ENCODE measurements around the gene PTPRF.

The PTPRF gene

GRCh38 chr1:43604192-43604591 is 73.5 kb downstream of the PTPRF start:
- Histone ChIP-seq H2BK120ac (ENCODE audit: insufficient read depth, low read length, poor library complexity) (no peak overlapping the region), H3K23ac (ENCODE audit: low read length) (no peak overlapping the region), H3K4me2 (ENCODE audit: low read length) (no peak overlapping the region), H3K27ac (ENCODE audit: low read depth, low read length) (no peak overlapping the region), H3K36me3 (ENCODE audit: control insufficient read depth in 1 of 2, insufficient read depth in 2 of 2, low read length in 2 of 2) (peaks cover 98 to 100% of the 10 kb centered on the region in 2 experiments), H2AFZ (ENCODE audit: insufficient read depth, low read length, poor library complexity) (no peak overlapping the region), H4K91ac (ENCODE audit: low read depth, low read length) (no peak overlapping the region), H3K4ac (ENCODE audit: low read depth, low read length) (no peak overlapping the region), H4K12ac (ENCODE audit: low read depth, low read length) (no peak overlapping the region), H3K27me3 (ENCODE audit: insufficient read depth, low read length) (no peaks in the 10 kb centered on the region), H2AK5ac (ENCODE audit: low read length) (no peak overlapping the region), H3K9ac (ENCODE audit: low read length) (no peak overlapping the region), H3K4me3 (ENCODE audit: low read depth, low read length) (no peak overlapping the region), H2BK5ac (ENCODE audit: low read depth, low read length, poor library complexity) (no peak overlapping the region), H4K8ac (ENCODE audit: low read depth, low read length) (no peak overlapping the region), H3K9me3 (ENCODE audit: insufficient read depth, low read depth, low read length) (peaks cover 3% of the 10 kb centered on the region), H3K4me1 (ENCODE audit: control insufficient read depth in 1 of 2, insufficient read depth in 2 of 2, low read length in 2 of 2) (peaks cover 0 to 2% of the 10 kb centered on the region in 2 experiments), H3K14ac (ENCODE audit: low read length) (no peak overlapping the region), H3K18ac (ENCODE audit: low read length) (no peak overlapping the region), H2BK12ac (ENCODE audit: low read length) (no peak overlapping the region), H3K79me1 (ENCODE audit: low read length) (no peaks in the 10 kb centered on the region), H3K79me2 (ENCODE audit: control insufficient read depth, insufficient read depth, low read length, poor library complexity) (no peaks in the 10 kb centered on the region)
- WGBS (ENCODE audit: extremely low coverage, insufficient coverage, insufficient read length) = no CpG with 5 or more reads among the region's 5 CpGs
- DNase-seq = no peak

- Histone ChIP-seq H3K79me2 (ENCODE audit: control insufficient read depth, insufficient read depth, low read length, poor library complexity) (no peaks in the 10 kb centered on the region), H4K91ac (ENCODE audit: low read depth, low read length) (no peak overlapping the region), H3K14ac (ENCODE audit: low read length) (no peak overlapping the region), H3K27me3 (ENCODE audit: insufficient read depth, low read length) (no peaks in the 10 kb centered on the region), H2BK5ac (ENCODE audit: low read depth, low read length, poor library complexity) (no peak overlapping the region), H3K4me3 (ENCODE audit: low read depth, low read length) (no peak overlapping the region), H4K12ac (ENCODE audit: low read depth, low read length) (no peak overlapping the region), H3K79me1 (ENCODE audit: low read length) (no peaks in the 10 kb centered on the region), H3K27ac (ENCODE audit: low read depth, low read length) (no peak overlapping the region), H3K18ac (ENCODE audit: low read length) (no peak overlapping the region), H4K8ac (ENCODE audit: low read depth, low read length) (no peak overlapping the region), H2AK5ac (ENCODE audit: low read length) (no peak overlapping the region), H3K9me3 (ENCODE audit: insufficient read depth, low read depth, low read length) (peaks cover 3% of the 10 kb centered on the region), H3K36me3 (ENCODE audit: control insufficient read depth in 1 of 2, insufficient read depth in 2 of 2, low read length in 2 of 2) (peaks cover 98 to 100% of the 10 kb centered on the region in 2 experiments), H2BK120ac (ENCODE audit: insufficient read depth, low read length, poor library complexity) (no peak overlapping the region), H3K23ac (ENCODE audit: low read length) (no peak overlapping the region), H3K9ac (ENCODE audit: low read length) (no peak overlapping the region), H3K4ac (ENCODE audit: low read depth, low read length) (no peak overlapping the region), H2AFZ (ENCODE audit: insufficient read depth, low read length, poor library complexity) (no peak overlapping the region), H3K4me1 (ENCODE audit: control insufficient read depth in 1 of 2, insufficient read depth in 2 of 2, low read length in 2 of 2) (peaks cover 0 to 2% of the 10 kb centered on the region in 2 experiments), H2BK12ac (ENCODE audit: low read length) (no peak overlapping the region), H3K4me2 (ENCODE audit: low read length) (no peak overlapping the region)
- DNase-seq = no peak
- WGBS (ENCODE audit: extremely low coverage, insufficient coverage, insufficient read length) = no CpG with 5 or more reads among the region's 18 CpGs
Measured at GRCh38 chr1:43605157-43605556, 74.5 kb downstream of the PTPRF start.

GRCh38 chr1:43605766-43606165 is 75.1 kb downstream of the PTPRF start:
- no peak overlapping the region for H2AFZ ChIP-seq (ENCODE audit: insufficient read depth, low read length, poor library complexity)
- no peaks in the 10 kb centered on the region for H3K79me2 ChIP-seq (ENCODE audit: control insufficient read depth, insufficient read depth, low read length, poor library complexity)
- H3K27ac ChIP-seq (ENCODE audit: low read depth, low read length) = no peak overlapping the region
- H2BK120ac ChIP-seq (ENCODE audit: insufficient read depth, low read length, poor library complexity) = no peak overlapping the region
- no peak overlapping the region for H3K4me2 ChIP-seq (ENCODE audit: low read length)
- H2BK5ac ChIP-seq (ENCODE audit: low read depth, low read length, poor library complexity) = no peak overlapping the region
- H3K27me3 ChIP-seq (ENCODE audit: insufficient read depth, low read length) = no peaks in the 10 kb centered on the region
- H3K9me3 ChIP-seq (ENCODE audit: insufficient read depth, low read depth, low read length) = peaks cover 3% of the 10 kb centered on the region
- no peaks in the 10 kb centered on the region for H3K79me1 ChIP-seq (ENCODE audit: low read length)
- peaks cover 94 to 99% of the 10 kb centered on the region in 2 experiments for H3K36me3 ChIP-seq (ENCODE audit: control insufficient read depth in 1 of 2, insufficient read depth in 2 of 2, low read length in 2 of 2)
- peaks cover 0 to 2% of the 10 kb centered on the region in 2 experiments for H3K4me1 ChIP-seq (ENCODE audit: control insufficient read depth in 1 of 2, insufficient read depth in 2 of 2, low read length in 2 of 2)
- H4K8ac ChIP-seq (ENCODE audit: low read depth, low read length) = no peak overlapping the region
- H3K4me3 ChIP-seq (ENCODE audit: low read depth, low read length) = no peak overlapping the region
- no peak overlapping the region for H3K14ac ChIP-seq (ENCODE audit: low read length)
- H2AK5ac ChIP-seq (ENCODE audit: low read length) = no peak overlapping the region
- H4K12ac ChIP-seq (ENCODE audit: low read depth, low read length) = no peak overlapping the region
- no CpG with 5 or more reads among the region's 7 CpGs for WGBS (ENCODE audit: extremely low coverage, insufficient coverage, insufficient read length)
- H2BK12ac ChIP-seq (ENCODE audit: low read length) = no peak overlapping the region
- H3K18ac ChIP-seq (ENCODE audit: low read length) = no peak overlapping the region
- peak; percentile 82 to 84 for DNase-seq
- H3K9ac ChIP-seq (ENCODE audit: low read length) = no peak overlapping the region
- H3K4ac ChIP-seq (ENCODE audit: low read depth, low read length) = no peak overlapping the region
- H4K91ac ChIP-seq (ENCODE audit: low read depth, low read length) = no peak overlapping the region
- no peak overlapping the region for H3K23ac ChIP-seq (ENCODE audit: low read length)

- no peak overlapping the region for H3K14ac ChIP-seq (ENCODE audit: low read length)
- H3K9ac ChIP-seq (ENCODE audit: low read length) = no peak overlapping the region
- H3K4me2 ChIP-seq (ENCODE audit: low read length) = no peak overlapping the region
- H2AK5ac ChIP-seq (ENCODE audit: low read length) = no peak overlapping the region
- H3K27ac ChIP-seq (ENCODE audit: low read depth, low read length) = no peak overlapping the region
- DNase-seq = no peak
- no CpG with 5 or more reads among the region's 13 CpGs for WGBS (ENCODE audit: extremely low coverage, insufficient coverage, insufficient read length)
- H3K4ac ChIP-seq (ENCODE audit: low read depth, low read length) = no peak overlapping the region
- no peak overlapping the region for H4K12ac ChIP-seq (ENCODE audit: low read depth, low read length)
- no peak overlapping the region for H4K91ac ChIP-seq (ENCODE audit: low read depth, low read length)
- no peak overlapping the region for H2BK120ac ChIP-seq (ENCODE audit: insufficient read depth, low read length, poor library complexity)
- H3K4me3 ChIP-seq (ENCODE audit: low read depth, low read length) = peak overlapping the region; percentile 1
- H2BK5ac ChIP-seq (ENCODE audit: low read depth, low read length, poor library complexity) = no peak overlapping the region
- no peak overlapping the region for H2AFZ ChIP-seq (ENCODE audit: insufficient read depth, low read length, poor library complexity)
- no peaks in the 10 kb centered on the region for H3K27me3 ChIP-seq (ENCODE audit: insufficient read depth, low read length)
- H3K79me1 ChIP-seq (ENCODE audit: low read length) = no peaks in the 10 kb centered on the region
- H3K36me3 ChIP-seq (ENCODE audit: control insufficient read depth in 1 of 2, insufficient read depth in 2 of 2, low read length in 2 of 2) = peaks cover 94 to 99% of the 10 kb centered on the region in 2 experiments
- H3K23ac ChIP-seq (ENCODE audit: low read length) = no peak overlapping the region
- H4K8ac ChIP-seq (ENCODE audit: low read depth, low read length) = no peak overlapping the region
- no peak overlapping the region for H3K18ac ChIP-seq (ENCODE audit: low read length)
- H3K4me1 ChIP-seq (ENCODE audit: control insufficient read depth in 1 of 2, insufficient read depth in 2 of 2, low read length in 2 of 2) = peaks cover 0 to 2% of the 10 kb centered on the region in 2 experiments
- H2BK12ac ChIP-seq (ENCODE audit: low read length) = no peak overlapping the region
- H3K79me2 ChIP-seq (ENCODE audit: control insufficient read depth, insufficient read depth, low read length, poor library complexity) = no peaks in the 10 kb centered on the region
- peaks cover 3% of the 10 kb centered on the region for H3K9me3 ChIP-seq (ENCODE audit: insufficient read depth, low read depth, low read length)
Measured at GRCh38 chr1:43606624-43607023, 75.9 kb downstream of the PTPRF start.

Data from trophoblast cell (in vitro differentiated cells and primary cell).